ENCODE data around the gene PLVAP.
A peak's percentile ranks its signal among the peaks of the same experiment; 100 is the strongest.

PLVAP gene

DNA sequence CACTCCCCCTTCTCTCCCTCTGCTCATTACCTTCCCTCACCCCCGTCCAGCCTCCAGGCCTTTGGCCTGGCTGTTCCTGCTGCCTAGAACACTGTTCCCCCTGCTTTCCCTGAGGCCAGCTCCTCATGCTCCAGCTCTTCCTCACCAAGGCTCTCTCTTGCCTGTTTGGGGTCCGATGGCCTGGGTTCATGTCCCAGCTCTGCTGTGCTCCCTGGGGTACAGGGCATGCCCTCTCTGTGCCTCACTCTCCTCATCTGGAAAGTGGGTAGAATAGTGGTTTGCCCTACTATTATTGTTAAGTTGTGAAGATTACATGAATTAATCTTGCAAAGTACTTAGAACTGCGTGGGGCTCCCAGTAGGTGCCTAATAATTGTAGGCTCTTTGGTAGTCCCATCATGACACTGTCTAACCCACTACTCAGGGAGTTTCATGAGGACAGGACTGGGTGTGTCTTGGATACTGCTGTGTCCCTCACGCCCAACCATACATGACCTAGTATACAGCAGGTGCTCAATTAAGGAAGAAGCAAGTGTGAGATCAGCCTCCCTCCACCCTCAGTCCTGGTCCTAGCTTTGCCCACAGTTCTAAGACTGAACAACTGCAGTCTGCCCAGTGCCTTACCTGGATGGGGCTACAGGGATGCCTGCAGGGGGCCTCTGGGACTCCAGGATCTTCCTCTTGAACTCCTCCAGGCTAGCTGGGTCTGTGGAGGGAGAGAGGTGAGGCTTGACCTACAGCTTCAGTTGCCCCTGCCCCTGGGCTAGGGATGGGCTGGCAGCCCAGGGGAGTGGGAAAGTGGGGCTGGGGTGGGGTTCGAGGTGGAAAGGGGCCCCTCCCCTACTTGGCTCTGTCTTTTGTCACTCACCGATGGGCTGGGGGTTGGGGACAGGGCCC, 17.0 kb downstream of the PLVAP start:
- DNase-seq (ENCODE audit: low read depth in 2 of 2), result no peak

- DNase-seq (ENCODE audit: low read depth in 2 of 2), result no peak
These were observed 18.7 kb downstream of the PLVAP start for GRCh38 chr19:17358395-17358794.

- no peak for DNase-seq (ENCODE audit: low read depth in 2 of 2)
These were observed 19.4 kb downstream of the PLVAP start for GRCh38 chr19:17357724-17358123.

DNA sequence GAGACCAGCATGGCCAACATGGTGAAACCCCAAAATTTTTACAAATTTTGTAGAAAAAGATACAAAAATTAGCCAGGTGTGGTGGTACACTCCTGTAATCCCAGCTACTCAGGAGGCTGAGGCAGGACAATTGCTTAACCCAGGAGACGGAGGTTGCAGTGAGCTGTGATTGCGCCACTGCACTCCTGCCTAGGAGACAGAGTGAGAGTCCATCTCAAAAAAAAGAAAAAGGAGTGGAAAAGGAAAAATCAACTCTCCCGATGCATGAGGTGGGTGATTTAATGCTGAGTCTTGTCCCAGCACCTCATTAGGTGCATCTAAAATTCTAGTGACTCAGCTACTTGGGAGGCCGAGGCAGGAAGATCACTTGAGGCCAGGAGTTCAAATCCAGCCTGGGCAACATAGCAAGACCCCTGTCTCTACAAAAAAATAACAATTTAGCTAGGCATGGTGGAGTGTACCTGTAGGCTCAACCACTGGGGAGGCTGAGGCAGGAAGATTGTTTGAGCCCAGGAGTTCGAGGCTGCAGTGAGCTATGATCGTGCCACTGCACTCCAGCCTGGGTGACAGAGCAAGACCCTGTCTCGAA, 20.0 kb downstream of the PLVAP start:
- no peak for DNase-seq (ENCODE audit: low read depth in 2 of 2)

GRCh38 chr19:17353386-17353785, 23.8 kb downstream of the PLVAP start:
- DNase-seq (ENCODE audit: low read depth in 2 of 2), result no peak

GRCh38 chr19:17352608-17353280, 24.4 kb downstream of the PLVAP start:
- DNase-seq (ENCODE audit: low read depth in 2 of 2), result no peak

- no peak for DNase-seq (ENCODE audit: low read depth in 2 of 2)
These were observed 25.2 kb downstream of the PLVAP start for GRCh38 chr19:17351815-17352435.

GRCh38 chr19:17348700-17349099, 28.4 kb downstream of the PLVAP start:
- DNase-seq (ENCODE audit: low read depth in 2 of 2), result no peak

DNA sequence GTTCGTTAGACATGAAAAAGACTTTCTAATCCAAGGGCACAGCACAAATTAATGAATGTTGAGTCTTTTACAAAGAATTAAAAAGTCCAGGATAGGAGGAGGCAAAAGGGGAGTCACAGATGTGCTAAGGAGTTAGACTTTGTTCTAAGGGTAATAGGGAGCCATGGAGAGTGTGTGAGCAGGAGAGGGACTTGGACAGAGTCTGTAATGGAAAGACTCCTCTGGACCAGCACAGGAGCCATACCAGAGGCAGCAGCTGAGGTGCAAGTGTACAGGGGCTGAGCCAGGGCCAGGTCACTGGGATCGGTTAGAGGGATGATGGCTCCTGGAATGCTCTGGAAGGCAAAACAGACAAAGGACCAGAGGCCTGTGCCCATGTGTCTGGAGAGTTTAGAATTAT, 29.3 kb downstream of the PLVAP start:
- DNase-seq (ENCODE audit: low read depth in 2 of 2), result no peak

- DNase-seq (ENCODE audit: low read depth in 2 of 2), result no peak
These were observed 29.8 kb downstream of the PLVAP start for GRCh38 chr19:17347361-17347760.

GRCh38 chr19:17346109-17346671, 31.0 kb downstream of the PLVAP start:
- peak; percentile 78 for DNase-seq (ENCODE audit: low read depth in 2 of 2)

DNA sequence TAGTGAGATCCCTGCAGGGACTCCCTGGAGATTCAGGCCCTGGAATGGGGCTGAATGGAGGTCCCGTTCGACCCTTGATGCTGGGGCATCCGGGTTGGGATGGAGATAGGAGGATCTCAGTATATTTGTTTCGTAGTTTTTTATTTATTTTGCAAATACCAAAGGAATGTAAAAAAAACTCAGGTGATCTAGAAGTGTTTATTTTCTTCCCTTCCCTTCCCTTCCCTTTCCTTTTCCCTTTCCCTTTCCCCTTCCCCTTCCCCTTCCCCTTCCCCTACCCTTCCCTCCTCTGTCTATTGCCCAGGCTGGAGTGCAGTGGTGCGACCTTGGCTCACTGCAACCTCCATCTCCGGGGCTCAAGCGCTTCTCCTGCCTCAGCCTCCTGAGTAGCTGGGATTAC, 35.3 kb downstream of the PLVAP start:
- no peak for DNase-seq (ENCODE audit: low read depth in 2 of 2)

- no peak for DNase-seq (ENCODE audit: low read depth in 2 of 2)
These were observed 35.8 kb downstream of the PLVAP start for GRCh38 chr19:17341386-17341785.

DNA sequence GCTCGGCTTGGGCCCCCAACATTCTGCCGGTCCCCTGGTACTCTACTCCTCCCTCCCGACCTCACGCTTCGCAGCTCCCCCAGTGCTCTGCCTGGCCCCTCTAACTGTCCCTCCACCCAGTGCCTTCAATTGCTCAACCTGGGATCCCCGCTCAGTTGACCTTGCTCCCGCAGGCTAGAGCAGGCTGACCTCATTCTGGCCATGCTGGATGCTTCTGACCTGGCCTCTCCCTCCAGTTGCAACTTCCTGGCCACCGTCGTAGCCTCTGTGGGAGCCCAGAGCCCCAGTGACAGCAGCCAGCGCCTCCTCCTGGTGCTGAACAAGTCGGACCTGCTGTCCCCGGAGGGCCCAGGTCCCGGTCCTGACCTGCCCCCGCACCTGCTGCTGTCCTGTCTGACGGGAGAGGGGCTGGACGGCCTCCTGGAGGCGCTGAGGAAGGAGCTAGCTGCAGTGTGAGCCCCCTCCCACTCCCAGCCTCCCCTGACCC, 36.2 kb downstream of the PLVAP start:
- DNase-seq (ENCODE audit: low read depth in 2 of 2), result no peak

- no peak for DNase-seq (ENCODE audit: low read depth in 2 of 2)
These were observed 36.8 kb downstream of the PLVAP start for GRCh38 chr19:17340302-17340870.

DNA sequence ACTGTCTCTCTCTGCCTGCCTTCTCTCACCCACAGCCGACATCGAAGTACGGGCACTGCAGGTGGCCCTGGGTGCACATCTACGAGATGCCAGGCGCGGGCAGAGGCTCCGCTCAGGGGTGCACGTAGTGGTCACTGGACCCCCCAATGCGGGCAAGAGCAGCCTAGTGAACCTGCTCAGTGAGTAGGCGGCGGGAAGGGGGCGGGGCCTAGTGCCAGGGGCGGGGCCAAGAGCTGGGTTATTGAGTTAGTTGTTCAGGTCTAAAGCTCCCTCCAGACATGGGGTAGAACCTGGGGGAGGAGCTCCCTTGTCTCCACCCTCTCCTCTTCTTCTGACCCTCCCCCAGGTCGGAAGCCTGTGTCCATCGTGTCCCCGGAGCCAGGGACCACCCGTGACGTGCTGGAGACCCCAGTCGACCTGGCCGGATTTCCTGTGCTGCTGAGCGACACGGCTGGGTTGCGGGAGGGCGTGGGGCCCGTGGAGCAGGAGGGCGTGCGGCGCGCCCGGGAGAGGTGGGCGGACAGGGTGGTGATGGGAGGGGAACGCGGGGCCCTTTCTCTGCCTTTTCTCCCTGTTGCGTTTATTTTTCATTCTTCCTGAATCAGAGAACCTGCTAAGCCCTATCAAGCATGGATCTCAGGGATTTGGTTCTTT, 37.9 kb downstream of the PLVAP start:
- DNase-seq (ENCODE audit: low read depth in 2 of 2), result peak in 1 of 2 donors; percentile 58

DNA sequence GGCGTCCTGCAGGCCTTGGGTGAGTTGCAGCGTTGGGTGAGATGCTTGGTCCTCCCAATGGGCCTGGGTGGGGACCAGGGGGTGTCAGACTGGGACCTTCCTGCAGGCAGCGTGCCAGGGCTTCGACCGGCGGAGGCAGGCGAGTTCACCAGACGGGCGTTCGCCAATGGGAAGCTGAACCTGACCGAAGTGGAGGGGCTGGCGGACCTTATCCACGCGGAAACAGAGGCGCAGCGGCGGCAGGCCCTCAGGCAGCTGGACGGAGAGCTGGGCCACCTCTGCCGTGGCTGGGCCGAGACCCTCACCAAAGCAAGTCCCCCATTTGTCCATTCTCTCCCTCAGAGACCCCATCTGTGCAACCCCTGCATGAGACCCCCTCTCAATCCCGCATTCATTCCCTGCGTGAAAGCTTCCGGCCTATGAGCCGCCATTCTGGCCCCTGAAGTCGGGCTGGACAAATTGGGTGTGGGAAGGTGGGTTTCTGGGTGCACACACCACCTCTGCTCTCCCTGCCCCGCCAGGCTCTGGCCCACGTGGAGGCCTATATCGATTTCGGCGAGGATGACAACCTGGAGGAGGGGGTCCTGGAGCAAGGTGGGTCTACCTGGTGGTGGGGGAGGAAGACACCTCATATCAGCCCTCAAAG, 38.6 kb downstream of the PLVAP start:
- DNase-seq (ENCODE audit: low read depth in 2 of 2), result no peak

GRCh38 chr19:17337675-17338432, 39.3 kb downstream of the PLVAP start:
- DNase-seq (ENCODE audit: low read depth in 2 of 2), result peak in 1 of 2 donors; percentile 39

- peak; percentile 90 to 95 for DNase-seq (ENCODE audit: low read depth in 2 of 2)
These were observed 40.1 kb downstream of the PLVAP start, which contains the start of gene GTPBP3 for GRCh38 chr19:17336872-17337674. Gene GTPBP3 (plus strand): TSS chr19:17337553. CDS start chr19:17337612, 59 bp downstream.
